ENCODE measurements around the gene MED10.

GRCh38 chr5:6384856-6385255 lies 6.5 kb upstream of the MED10 start:
- TF ChIP-seq ZNF274 (IDR thresholded peaks at IDR 0.05; ENCODE audit: low read depth, low read length) (no peak), YY1 (IDR thresholded peaks at IDR 0.05; ENCODE audit: insufficient read depth, insufficient read length) (no peak)

All from NT2/D1 (cell line).